Measurements from ENCODE around the gene EEF2KMT. TPM values are rescaled to one million over a fixed set of nuclear protein-coding genes. Genes with fewer than 3 reads are reported as not detected.
"Not testable (repeated sequence)": the region's sequence is repeated elsewhere in the genome, so short reads cannot be mapped to it uniquely, and the experiment has no call there.

Gene EEF2KMT, protein sequence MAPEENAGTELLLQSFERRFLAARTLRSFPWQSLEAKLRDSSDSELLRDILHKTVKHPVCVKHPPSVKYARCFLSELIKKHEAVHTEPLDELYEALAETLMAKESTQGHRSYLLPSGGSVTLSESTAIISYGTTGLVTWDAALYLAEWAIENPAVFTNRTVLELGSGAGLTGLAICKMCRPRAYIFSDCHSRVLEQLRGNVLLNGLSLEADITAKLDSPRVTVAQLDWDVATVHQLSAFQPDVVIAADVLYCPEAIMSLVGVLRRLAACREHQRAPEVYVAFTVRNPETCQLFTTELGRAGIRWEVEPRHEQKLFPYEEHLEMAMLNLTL
- 22.8 and 23.1 TPM in 2 replicates for total RNA-seq (2014; rRNA removed; shearing (Covaris generic))
- 43.3 and 48.4 TPM in 2 replicates for polyA plus RNA-seq (2014; cell fraction: nucleus; rRNA removed)

DNA sequence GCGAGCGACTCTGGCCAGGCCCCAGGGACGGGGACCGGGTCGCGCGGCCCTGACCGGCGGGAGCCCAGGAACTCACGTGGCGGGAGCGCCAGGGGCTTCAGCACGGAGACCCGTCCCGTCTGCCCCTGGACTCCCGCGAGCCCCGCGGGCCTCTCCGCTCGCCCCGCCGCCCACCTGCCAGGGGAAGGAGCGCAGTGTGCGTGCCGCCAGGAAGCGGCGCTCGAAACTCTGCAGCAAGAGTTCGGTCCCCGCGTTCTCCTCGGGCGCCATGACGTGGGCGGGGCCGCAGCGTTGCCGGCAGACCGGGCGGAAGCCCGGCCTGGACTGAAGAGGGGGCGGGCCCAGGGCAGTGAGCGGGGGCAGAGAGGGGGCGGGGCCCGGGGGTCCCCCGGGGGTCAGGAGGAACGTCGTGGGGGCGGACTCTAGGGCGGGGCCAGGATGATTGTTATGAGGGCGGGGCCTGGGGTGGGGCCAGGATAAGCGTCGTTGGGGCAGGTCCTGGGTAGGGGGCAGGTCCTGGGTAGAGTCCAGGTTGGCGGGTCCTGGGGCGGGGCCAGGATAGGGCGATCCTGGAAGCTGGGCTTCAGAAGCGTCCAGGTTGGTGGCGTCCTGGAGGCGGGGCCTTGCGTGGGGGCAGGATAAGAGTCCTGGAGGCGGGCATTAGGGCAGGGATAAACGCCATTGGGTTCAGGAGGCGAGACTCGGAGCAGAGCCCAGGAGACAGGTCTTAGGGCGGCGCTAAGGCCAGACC, at the start of gene EEF2KMT:
Gene EEF2KMT, minus strand, starts transcription at position 326 of the 751 bp plus-strand sequence. Its CDS starts 56 bp downstream, at position 270.
- peak; percentile 99 for DNase-seq (ENCODE audit: extremely low read depth, low read depth)

DNA sequence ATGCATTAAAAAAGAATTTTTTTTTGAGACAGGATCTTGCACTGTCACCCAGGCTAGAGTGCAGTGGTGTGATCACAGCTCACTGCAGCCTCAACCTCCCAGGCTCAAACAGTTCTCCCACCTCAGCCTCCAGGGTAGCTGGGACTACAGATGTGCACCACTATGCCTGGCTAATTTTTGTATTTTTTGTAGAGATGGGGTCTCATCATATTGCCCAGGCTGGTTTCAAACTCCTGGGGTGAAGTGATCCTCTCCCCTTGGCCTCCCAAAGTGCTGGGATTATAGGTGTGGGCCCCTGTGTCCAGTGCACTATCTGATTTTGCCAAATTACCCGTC, 47.0 kb upstream of the EEF2KMT start:
- not testable (repeated sequence) for DNase-seq (ENCODE audit: extremely low read depth, low read depth)

DNA sequence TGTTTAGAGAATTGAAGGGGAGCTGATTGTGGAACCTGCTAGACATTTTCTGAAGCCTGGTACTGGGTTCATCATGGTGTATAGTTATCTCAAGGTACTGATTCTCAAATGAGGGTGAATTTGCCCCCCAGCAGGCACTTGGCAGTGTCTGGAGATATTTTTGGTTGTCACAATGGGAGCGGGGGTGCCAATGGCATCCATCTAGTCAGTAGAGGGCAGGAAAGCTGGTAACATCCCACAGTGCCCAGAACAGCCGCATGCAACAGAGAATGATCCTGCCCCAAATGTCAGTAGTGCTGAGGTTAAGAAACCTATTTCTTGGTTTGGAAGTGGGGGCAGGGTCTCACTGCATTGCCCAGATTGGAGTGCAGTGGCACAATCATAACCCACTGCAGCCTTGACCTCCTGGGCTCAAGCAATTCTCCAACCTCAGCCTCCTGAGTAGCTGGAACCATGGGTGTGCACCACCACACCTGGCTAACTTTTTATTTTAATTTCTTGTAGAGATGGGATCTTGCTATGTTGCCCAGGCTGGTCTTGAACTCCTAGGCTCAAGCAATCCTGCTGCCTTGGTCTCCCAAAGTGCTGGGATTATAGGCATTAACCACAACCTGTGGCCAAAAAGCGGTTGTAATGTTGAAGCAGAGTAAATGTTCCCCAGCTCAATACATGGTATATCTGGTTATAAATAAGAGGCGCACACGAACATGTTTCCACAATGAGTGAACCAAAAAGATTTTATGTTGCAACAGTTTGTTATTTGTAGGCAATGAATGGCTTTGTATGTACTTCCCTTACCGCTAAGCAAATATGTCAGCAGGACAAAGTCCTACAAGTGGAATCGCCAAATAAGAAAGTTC, 46.4 kb upstream of the EEF2KMT start:
- DNase-seq (ENCODE audit: extremely low read depth, low read depth): no peak

DNA sequence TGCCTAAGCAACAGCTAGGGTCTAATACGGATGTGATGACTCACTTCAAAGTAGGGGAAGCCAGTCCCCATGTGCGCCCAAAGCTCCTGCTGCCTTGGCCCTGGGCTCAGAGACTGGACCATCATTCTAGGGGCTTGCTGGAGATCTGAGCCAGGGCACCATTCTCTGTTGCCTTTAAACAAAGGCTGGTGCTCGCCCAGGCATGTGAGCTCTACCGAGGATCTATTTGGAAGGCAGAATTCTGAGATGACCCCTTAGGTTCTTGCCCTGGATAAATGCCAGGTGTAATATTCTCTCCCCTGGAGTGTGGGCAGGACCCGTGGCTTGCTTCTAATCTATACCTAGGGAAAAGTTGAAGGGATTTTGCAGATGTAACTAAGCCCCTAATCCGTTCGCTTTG, 42.6 kb upstream of the EEF2KMT start:
- DNase-seq (ENCODE audit: extremely low read depth, low read depth): not testable (repeated sequence)

DNA sequence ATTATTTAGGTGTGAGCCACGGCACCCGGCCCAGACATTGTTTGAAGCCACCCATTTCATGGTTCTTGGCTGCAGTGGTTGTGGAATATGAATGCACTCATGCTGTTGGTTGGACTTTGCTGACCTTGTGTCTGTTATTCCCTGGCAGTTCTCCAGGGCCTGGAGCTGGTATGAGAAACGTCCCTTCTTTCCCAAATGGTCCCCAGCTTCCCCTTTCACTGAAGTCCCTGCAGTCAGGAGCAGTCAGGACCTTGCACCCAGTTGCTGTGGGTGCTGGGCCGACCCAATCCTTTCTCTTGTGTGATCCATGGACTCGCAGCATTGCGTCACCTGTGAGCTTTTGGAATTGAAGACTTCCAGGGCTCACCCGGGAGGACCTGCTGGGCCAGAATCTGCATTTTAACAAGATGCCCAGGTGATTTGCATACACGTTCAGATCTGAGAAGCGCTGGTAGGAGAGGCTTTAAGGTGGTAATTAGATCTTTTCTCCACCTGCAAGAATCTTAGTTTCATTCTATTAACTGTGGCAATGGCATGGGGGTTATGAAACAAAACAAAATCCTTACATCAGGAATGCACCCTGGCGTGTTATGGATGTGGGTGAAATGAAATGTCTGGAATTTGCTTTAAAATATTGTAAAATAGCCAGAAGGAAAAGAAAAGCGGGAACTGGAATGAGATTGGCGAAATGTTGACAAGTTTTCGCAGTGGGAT, 37.3 kb upstream of the EEF2KMT start:
- DNase-seq (ENCODE audit: extremely low read depth, low read depth): not testable (repeated sequence)

DNA sequence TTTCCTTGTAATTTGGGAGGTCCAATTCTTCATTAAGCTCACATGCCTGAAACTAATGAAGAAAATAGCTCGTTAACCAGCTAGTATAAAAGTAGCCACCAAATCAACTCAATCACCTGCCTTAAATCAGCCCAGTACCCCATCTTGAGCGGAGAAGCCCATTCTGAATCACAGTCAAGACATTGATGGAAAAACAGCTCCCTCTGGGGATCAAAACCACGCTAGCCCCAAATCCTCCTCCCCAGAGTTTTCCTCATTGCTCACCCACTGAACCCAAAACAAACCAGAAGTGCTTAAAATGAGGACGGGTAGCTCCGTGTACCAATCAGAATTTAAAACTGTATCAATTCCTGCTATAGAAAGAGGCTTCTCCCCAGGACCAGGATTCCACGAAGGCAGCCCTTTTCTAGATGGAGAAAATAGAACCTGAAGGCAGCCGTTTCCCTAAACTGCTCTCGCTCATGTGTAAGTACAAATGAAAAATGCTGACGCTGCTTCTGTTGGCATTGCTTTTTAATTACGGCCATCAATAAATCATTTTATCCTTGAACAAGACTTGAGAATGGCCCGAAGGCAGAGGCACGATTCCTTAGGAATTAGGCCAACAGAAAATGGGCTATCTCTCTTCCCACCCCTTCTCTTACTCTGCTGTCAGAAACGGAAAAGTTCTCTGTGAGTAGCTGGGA, 35.5 kb upstream of the EEF2KMT start:
- not testable (repeated sequence) for DNase-seq (ENCODE audit: extremely low read depth, low read depth)

DNA sequence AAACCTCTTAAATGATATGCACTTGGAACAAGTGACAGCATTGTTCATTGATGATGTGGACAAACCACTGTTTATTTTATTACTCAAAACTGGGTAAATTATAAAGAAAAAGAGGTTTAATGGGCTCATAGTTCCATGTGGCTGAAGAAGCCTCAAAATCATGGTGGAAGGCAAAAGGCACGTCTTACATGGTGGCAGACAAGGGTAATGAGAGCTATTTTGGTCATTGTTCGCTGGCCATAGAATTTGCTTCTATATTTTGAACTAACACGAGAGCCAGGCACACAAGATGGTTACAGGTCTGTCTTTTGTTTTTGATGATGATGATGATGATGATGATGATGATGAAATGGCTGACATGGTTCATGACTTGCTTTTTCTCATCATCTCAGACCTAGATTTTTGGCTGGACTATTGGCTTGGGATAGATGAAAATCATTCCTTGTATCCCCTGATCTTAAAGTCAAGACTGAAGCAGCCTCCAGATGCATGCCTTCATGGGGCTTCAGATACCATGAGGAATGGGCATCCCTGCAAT, 33.9 kb upstream of the EEF2KMT start:
- not testable (repeated sequence) for DNase-seq (ENCODE audit: extremely low read depth, low read depth)

DNA sequence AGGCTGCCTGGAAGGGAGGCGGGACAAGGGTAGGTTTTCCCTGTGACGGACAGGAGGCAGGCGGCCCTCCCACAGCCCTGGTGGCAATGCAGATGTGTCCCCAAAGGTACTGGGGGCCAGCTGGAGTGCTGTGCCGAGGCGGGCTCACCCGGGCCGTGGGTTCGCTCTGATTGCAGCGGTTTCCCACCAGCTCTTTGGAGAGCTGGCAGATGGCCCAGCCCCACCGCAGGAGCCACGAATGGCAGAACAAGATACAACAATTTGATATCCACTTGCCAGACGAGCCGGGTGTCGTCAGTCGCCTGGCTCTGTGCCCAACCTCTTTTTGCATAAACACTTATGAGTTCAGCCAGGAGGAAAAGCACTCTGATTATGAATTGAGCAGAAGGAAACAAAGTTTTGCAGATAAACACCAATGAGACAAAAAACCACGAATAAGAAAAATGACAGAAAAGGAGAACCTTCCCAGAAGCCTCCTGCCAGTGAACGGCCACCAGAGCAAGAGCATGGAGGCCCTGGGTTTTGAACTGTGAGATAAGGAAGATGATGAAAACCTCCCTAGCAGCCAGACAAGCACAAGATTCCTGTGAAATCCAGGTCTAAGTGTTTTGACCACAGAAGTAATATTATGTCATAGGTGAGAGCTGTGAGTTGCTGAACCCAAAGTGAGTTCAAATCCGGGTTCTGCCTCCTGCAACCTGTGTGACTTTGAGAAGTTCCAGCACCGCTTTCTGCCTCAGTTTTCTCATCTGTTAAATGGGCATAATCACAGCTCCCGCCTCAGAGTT, 19.9 kb upstream of the EEF2KMT start:
- DNase-seq (ENCODE audit: extremely low read depth, low read depth): not testable (repeated sequence)

DNA sequence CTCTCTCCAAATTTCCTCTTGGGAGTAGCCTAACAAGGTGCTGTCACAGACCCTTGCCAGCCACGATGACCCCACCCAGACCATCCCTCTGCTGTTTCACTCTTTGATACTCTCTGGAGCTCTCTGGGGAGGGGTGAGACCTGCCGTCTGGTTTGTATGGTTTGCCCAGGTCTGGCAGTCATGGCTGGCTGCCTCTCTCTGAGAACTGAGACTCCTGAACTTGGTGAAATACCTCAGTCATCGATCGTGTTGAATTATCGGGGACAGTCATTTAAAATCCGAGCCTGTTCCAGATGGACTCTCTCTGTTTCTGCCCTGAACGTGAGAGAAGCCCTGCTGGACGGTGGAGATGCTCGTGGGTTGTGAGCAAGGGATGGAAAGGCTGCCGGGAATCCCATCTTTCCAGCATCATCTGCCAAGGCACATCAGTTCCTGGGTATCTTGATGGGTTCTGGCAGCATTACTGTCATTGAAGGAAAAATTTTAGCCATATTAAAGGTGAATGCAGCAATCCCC, 19.2 kb upstream of the EEF2KMT start:
- DNase-seq (ENCODE audit: extremely low read depth, low read depth): not testable (repeated sequence)

DNA sequence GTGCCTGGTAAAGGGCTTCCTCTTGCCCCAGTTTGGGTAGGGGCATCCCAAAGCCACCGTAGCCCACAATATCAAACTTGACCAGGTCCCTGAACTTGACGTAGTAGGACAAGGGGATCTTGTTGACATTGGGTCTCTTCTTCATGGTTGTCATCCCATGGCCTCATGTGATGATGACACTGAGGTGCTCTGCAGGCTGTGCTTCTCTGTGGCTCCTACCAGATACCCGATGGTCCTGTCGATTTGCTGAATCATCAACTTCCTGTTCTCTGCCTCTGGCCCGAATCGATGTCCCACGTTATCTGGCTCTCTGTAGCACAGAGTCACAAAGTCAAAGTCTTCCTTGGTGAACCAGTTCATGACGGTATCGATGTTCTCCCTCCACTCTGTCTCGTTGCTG, 13.3 kb upstream of the EEF2KMT start:
- not testable (repeated sequence) for DNase-seq (ENCODE audit: extremely low read depth, low read depth)

DNA sequence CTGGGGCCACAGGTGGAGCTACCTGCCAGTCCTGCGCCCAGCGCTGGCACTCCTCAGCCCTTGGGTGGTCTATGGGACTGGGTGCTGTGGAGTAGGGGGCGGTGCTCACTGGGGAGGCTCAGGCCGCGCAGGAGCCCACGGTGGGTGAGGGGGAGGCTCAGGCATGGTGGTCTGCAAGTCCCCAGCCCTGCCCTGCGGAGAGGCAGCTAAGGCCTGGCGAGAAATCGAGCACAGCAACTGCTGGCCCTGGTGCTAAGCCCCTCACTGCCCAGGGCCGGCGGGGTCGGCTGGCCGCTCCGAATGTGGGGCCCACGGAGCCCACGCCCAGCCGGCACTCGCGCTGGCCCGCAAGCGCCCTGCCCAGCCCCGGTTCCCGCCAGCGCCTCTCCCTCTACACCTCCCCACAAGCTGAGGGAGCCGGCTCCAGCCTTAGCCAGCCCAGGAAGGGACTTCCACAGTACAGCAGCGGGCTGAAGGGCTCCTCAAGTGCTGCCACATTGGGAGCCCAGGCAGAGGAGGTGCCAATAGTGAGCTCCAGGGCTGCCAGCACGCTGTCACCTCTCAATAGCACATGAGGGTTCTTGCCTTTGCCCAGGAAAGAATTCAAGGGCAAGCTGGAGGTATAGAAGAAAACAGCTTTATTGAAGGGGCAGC, 11.0 kb upstream of the EEF2KMT start:
- no peak for DNase-seq (ENCODE audit: extremely low read depth, low read depth)

DNA sequence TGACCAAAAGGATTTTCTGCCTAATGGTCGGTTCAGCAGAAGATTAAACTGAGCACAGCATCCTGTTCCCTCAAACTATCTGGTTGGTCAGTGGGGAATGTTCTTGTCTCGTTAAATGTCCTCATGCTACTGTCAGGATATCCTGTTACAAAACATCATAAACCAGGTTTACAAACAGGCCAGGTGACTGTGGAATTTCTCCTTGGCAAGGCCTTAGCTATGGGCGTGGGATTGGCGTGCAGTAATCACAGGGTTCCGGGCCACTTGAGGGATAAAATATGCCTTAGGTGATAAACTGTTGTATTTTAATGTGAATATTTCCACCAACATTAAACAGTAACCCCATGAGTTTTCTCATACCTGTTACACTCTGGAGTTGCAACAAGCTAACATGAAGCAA, 7.4 kb upstream of the EEF2KMT start:
- DNase-seq (ENCODE audit: extremely low read depth, low read depth): not testable (repeated sequence)

DNA sequence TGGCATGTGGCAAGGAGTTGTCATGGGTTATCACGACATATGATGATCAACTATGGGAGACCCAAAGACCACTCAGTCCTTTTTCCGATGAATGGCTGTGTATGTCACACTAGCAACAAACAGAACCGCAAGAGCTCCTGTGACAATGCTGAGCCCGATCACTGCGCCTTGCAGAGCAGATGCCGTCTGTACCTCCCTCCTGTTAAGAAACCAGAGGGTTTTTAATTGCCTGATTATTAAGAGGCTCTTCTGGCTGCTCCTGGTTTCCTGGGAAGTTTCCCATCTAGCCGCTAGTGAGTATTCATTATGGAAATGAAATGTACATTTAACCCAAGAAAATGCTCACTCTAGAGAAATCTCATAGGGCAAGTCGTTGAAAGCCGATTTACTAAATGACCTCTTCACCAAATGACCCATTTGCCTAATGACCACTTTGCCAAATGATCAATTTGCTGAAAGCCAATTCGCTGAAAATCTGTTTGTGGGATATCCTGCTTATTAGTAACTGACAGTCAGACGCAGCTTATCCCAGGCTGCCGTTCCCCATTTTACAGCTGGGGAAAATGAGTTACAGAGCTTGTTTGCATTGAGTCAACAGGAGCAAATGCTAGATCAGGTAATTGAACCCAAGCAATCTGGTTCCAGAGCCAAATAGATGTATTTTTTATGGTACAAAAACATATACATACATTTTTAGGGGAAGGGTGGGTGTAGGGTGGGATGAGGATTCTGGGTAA, 5.9 kb upstream of the EEF2KMT start:
- DNase-seq (ENCODE audit: extremely low read depth, low read depth): not testable (repeated sequence)

DNA sequence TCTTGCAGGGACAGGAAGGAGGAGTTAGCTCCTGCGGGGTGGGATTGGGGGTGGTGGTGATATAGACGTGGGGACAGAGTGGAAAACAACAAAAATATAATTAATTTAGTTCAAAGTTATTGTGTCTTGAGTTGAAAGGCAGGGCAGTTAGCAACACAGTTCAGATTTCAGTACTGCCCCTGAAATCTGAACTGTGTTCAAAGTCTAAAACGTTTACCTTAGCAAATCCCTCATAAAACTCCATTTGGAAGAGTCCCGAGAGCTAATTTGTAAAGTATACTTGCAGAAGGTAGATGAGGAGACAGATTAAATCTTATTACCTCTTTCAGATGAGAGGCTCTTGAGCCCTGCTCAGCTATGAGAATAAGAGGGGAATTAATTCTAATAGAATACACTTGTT, 1.6 kb upstream of the EEF2KMT start:
- not testable (repeated sequence) for DNase-seq (ENCODE audit: extremely low read depth, low read depth)

DNA sequence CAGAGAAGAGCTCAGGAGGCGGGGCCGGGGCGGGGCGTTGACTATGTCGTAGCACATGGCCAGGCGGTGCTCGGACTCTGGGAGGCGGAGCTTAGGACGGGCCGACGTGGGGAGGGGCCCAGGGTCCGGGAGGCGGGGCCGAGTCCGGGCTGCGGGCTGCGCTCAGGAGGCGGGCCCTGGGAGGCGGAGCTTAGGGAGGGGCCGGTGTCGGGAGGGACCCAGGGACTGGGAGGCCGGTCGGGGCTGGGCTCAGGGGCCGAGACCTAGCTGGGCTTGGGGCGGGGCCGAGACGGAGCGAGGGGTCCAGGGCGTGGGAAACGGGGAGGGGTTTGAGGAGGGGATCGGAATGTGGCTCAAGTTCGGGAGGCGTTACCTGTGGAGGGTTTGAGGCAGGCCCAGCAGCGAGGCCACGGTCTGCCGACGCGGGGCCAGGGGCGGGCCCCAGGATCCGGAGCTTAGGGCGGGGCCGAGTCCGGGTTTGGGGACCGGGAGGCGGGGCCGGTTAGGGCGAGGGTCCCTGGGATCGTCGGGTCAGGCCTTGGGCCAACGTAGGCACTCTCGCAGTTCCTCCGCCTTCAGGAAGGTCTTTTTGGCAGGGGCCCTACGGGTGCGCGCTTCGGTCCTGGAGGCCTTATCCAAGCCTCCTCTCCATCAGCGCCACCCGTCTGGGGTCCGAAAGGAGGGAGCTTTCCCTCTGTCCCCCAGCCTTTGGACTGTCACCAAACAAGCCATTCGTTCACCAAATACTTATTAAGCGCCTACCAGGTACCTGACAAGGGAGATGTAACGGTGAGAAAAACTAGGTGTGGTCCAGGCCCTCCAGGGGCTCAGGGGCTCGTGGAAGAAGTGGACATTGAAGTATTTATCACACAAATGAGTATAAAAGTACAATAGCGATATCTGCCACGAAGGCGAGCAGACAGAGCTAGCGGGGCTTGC, 895 bp upstream of the EEF2KMT start:
- DNase-seq (ENCODE audit: extremely low read depth, low read depth): peak; percentile 26

DNA sequence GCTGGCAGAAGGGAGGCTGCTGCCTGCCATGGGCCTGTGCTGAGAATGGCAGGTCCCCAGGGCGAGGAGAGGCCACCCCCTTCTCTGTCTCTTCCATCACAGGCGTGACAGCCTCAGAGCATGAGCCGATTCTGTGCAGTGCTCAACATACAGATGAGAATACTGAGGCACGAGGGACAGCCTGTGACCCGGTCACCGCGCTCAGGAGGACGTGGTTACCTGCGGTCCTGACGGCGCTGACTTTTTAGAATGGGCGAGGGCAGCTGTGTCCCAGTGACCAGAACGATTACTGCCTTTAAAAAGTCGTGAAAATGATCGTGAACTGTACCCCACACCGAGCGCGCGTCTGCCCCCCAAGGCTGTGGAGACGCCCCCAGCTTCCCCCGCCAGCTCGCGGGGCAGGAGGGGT, 530 bp downstream of the EEF2KMT start:
- DNase-seq (ENCODE audit: extremely low read depth, low read depth): peak; percentile 8
